Liver (tissue), 9 donors: ENCODE data around the gene ADCYAP1R1. TPM values are rescaled to one million over a fixed set of nuclear protein-coding genes. Genes with fewer than 3 reads are reported as not detected.

ENCODE experiments used
- DNase-seq: peaks from one replicate; pipeline ENCODE4 v3.0.0-alpha.2; 2017; ENCODE audit warnings: low spot score
- H3K27ac ChIP-seq, 2 donors: one replicate each; pipeline ENCODE4 v1.7.0; 2013; ENCODE audit warnings: inconsistent platforms in 2 of 2, low read length in 2 of 2, control low read depth in 1 of 2, low read depth in 1 of 2, mild to moderate bottlenecking in 1 of 2
- H3K27me3 ChIP-seq, 4 donors: one replicate each; pipeline versions ENCODE4 v1.6.1 to v1.7.0; 2013; ENCODE audit warnings: low read length in 3 of 4, inconsistent platforms in 1 of 4, mild to moderate bottlenecking in 1 of 4, moderate library complexity in 1 of 4; ENCODE audit not compliant: control insufficient read depth in 4 of 4, insufficient read depth in 4 of 4
- H3K36me3 ChIP-seq, 4 donors: one replicate each; pipeline versions ENCODE4 v1.6.1 to v1.7.0; 2013; ENCODE audit warnings: low read length in 3 of 4, mild to moderate bottlenecking in 3 of 4, low read depth in 1 of 4, moderate library complexity in 1 of 4; ENCODE audit not compliant: control insufficient read depth in 4 of 4, insufficient read depth in 3 of 4
- H3K4me1 ChIP-seq, 4 donors: one replicate each; pipeline versions ENCODE4 v1.6.1 to v1.7.0; 2013; ENCODE audit warnings: low read length in 3 of 4, mild to moderate bottlenecking in 3 of 4, moderate library complexity in 1 of 4; ENCODE audit not compliant: control insufficient read depth in 4 of 4, insufficient read depth in 4 of 4
- H3K4me3 ChIP-seq, 3 donors: one replicate each; pipeline versions ENCODE4 v1.6.1 to v1.7.0; 2013; ENCODE audit warnings: low read length in 3 of 3, control low read depth in 1 of 3, low read depth in 1 of 3, mild to moderate bottlenecking in 1 of 3
- H3K9ac ChIP-seq, 2 donors: one replicate each; pipeline ENCODE4 v1.7.0; 2013; ENCODE audit warnings: low read length in 2 of 2, mild to moderate bottlenecking in 2 of 2, moderate library complexity in 2 of 2, control low read depth in 1 of 2, low read depth in 1 of 2
- H3K9me3 ChIP-seq, 4 donors: one replicate each; pipeline versions ENCODE4 v1.6.1 to v1.7.0; 2013; ENCODE audit warnings: low read length in 3 of 4; ENCODE audit not compliant: control insufficient read depth in 4 of 4
- EGR1 ChIP-seq, 2 donors: IDR thresholded peaks; 2 replicates each; pipeline ENCODE4 v1.6.1; 2016 to 2018; ENCODE audit warnings: antibody characterized with exemption in 2 of 2, low read depth in 2 of 2
- FOXA1 ChIP-seq: IDR thresholded peaks from 2 replicates; pipeline ENCODE4 v1.6.1; 2016; ENCODE audit warnings: antibody characterized with exemption
- GABPA ChIP-seq, 2 donors: IDR thresholded peaks in 1 of 2; conservative IDR thresholded peaks in 1 of 2; 2 replicates each; pipeline ENCODE4 v1.6.1; 2016; ENCODE audit warnings: antibody characterized with exemption in 2 of 2, mild to moderate bottlenecking in 1 of 2, moderate library complexity in 1 of 2
- JUND ChIP-seq, 2 donors: IDR thresholded peaks; 2 replicates each; pipeline ENCODE4 v1.6.1; 2016; ENCODE audit warnings: antibody characterized with exemption in 2 of 2
- NR2F2 ChIP-seq: IDR thresholded peaks from 2 replicates; pipeline ENCODE4 v1.6.1; 2016; ENCODE audit warnings: antibody characterized with exemption
- RAD21 ChIP-seq, 2 donors: IDR thresholded peaks; 2 replicates each; pipeline ENCODE4 v1.6.1; 2016; ENCODE audit warnings: antibody characterized with exemption in 2 of 2, mild to moderate bottlenecking in 2 of 2
- YY1 ChIP-seq: IDR thresholded peaks from 2 replicates; pipeline ENCODE4 v1.6.1; 2016; ENCODE audit warnings: antibody characterized with exemption, mild to moderate bottlenecking
- WGBS: extraction: QIAGEN DNeasy Blood & Tissue Kit; methylation state at CpG from one replicate; pipeline ENCODE4 v1.1.7; 2013; 5-methylcytosine and 5-hydroxymethylcytosine counted together
- polyA plus RNA-seq, 2 donors: library from polyadenylated mRNA; stranded (reverse) in 1 of 2; unstranded in 1 of 2; fragments of 200-250 nt in 1 of 2; fragments of >200 nt in 1 of 2; fragmentation: Nextera tagmentation in 1 of 2; extraction: Ambion mirVana in 1 of 2; gene quantifications; one replicate each; pipeline versions ENCODE4 v1.2.1 to v1.2.3, GENCODE V29; 2013 to 2015
- total RNA-seq, 2 donors: library from RNA; depleted of rRNA; stranded (reverse); fragments of >200 nt; gene quantifications; one replicate each; pipeline ENCODE4 v1.2.3, GENCODE V29; 2014
- TF ChIP-seq, protein P1 (sequence below): IDR thresholded peaks from 2 replicates; pipeline ENCODE4 v1.6.1; 2016; ENCODE audit warnings: antibody characterized with exemption, mild to moderate bottlenecking
- TF ChIP-seq, protein P2 (sequence below): IDR thresholded peaks from 2 replicates; pipeline ENCODE4 v1.6.1; 2016; ENCODE audit warnings: antibody characterized with exemption
- TF ChIP-seq, protein P3 (sequence below): IDR thresholded peaks from 2 replicates; pipeline ENCODE4 v1.6.1; 2016; ENCODE audit warnings: antibody characterized with exemption
- TF ChIP-seq, protein P4 (sequence below): IDR thresholded peaks from 2 replicates; pipeline ENCODE4 v1.6.1; 2016; ENCODE audit warnings: antibody characterized with exemption
- donor health status: healthy.
- donor health status: healthy.
- donor health status: healthy.
- donor health status: healthy.
- donor health status: healthy.

ADCYAP1R1 gene
- total RNA-seq = under 1 TPM; 0.05 to 0.67 TPM
- polyA plus RNA-seq = under 1 TPM in 1 of 2 donors, not detected in 1; 0.12 TPM

DNA sequence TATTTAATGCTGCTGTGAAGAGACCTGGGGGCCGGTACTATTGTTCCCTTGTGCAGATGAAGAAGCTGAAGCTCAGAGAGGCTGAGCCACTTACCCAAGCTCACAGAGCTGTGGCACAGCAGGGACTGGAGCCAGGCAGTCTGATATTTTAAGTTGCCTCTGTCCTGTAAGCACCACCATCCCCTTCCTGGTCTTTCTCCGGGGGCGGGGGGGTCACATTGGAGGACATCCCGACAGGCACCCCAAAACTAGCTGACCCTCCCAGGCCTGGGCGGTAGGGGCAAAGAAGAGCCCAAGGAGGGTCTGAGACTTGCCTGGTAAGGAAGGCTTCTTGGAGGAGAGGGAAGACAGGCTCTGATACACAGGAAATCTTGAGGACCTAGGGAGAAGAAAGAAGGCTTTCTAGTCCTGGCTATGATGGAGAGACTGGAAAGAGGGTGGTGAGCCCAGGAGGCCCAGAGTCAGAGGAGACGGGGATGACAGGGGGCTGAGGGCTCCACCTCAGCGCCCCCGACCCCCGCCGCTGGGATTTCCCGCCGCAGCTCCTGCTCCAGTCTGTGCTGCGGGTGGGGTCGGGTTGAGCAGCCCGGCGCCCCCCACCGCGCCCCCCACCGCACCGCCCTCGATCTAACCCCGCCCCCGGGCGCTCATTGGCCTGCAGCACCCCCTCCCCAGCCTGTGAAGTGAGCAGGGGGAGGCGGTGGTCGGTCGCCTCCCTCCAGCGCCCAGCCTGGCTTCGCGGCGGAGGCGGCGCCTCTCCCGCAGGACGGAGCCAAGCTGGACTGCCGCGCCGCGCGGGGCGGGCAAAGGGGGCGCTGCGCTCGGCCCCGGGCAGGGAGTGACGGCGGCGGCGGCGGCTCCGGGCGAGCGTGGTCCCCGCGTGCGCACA lies at the start of gene ADCYAP1R1:
ADCYAP1R1 (plus strand) TSS at position 711 of the 889 bp plus-strand sequence. CDS start 10,957 bp downstream, outside the sequence.
- 5% methylated on average over 56 of the region's 56 CpGs for WGBS
- DNase-seq = no peak
- no peaks in the 10 kb centered on the region for H3K9me3 ChIP-seq
- no peak within 1 kb of the TSS for H3K9ac ChIP-seq
- peaks cover 0 to 9% (median 0%) of the 10 kb centered on the region in 4 donors for H3K27me3 ChIP-seq
- H3K27ac ChIP-seq = no peak within 1 kb of the TSS
- peaks cover 0 to 8% (median 2%) of the 10 kb centered on the region in 4 donors for H3K4me1 ChIP-seq
- TF ChIP-seq NR2F2 (no peak), RAD21 (IDR thresholded peaks at IDR 0.05) (no peak), EGR1 (IDR thresholded peaks at IDR 0.05; ENCODE audit: low read depth in 2 of 2) (no peak), JUND (IDR thresholded peaks at IDR 0.05) (no peak), YY1 (no peak), GABPA (IDR thresholded peaks at IDR 0.05 in 1 of 2, conservative IDR thresholded peaks at IDR 0.05 in 1 of 2) (no peak), FOXA1 (no peak)
- TF ChIP-seq, protein P1, sequence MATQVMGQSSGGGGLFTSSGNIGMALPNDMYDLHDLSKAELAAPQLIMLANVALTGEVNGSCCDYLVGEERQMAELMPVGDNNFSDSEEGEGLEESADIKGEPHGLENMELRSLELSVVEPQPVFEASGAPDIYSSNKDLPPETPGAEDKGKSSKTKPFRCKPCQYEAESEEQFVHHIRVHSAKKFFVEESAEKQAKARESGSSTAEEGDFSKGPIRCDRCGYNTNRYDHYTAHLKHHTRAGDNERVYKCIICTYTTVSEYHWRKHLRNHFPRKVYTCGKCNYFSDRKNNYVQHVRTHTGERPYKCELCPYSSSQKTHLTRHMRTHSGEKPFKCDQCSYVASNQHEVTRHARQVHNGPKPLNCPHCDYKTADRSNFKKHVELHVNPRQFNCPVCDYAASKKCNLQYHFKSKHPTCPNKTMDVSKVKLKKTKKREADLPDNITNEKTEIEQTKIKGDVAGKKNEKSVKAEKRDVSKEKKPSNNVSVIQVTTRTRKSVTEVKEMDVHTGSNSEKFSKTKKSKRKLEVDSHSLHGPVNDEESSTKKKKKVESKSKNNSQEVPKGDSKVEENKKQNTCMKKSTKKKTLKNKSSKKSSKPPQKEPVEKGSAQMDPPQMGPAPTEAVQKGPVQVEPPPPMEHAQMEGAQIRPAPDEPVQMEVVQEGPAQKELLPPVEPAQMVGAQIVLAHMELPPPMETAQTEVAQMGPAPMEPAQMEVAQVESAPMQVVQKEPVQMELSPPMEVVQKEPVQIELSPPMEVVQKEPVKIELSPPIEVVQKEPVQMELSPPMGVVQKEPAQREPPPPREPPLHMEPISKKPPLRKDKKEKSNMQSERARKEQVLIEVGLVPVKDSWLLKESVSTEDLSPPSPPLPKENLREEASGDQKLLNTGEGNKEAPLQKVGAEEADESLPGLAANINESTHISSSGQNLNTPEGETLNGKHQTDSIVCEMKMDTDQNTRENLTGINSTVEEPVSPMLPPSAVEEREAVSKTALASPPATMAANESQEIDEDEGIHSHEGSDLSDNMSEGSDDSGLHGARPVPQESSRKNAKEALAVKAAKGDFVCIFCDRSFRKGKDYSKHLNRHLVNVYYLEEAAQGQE = no peak
- TF ChIP-seq, protein P2, sequence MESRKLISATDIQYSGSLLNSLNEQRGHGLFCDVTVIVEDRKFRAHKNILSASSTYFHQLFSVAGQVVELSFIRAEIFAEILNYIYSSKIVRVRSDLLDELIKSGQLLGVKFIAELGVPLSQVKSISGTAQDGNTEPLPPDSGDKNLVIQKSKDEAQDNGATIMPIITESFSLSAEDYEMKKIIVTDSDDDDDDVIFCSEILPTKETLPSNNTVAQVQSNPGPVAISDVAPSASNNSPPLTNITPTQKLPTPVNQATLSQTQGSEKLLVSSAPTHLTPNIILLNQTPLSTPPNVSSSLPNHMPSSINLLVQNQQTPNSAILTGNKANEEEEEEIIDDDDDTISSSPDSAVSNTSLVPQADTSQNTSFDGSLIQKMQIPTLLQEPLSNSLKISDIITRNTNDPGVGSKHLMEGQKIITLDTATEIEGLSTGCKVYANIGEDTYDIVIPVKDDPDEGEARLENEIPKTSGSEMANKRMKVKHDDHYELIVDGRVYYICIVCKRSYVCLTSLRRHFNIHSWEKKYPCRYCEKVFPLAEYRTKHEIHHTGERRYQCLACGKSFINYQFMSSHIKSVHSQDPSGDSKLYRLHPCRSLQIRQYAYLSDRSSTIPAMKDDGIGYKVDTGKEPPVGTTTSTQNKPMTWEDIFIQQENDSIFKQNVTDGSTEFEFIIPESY = no peak
- H3K36me3 ChIP-seq = no peaks in the 10 kb centered on the region
- peak within 1 kb of the TSS in 1 of 3 donors; percentile 30 for H3K4me3 ChIP-seq

DNA sequence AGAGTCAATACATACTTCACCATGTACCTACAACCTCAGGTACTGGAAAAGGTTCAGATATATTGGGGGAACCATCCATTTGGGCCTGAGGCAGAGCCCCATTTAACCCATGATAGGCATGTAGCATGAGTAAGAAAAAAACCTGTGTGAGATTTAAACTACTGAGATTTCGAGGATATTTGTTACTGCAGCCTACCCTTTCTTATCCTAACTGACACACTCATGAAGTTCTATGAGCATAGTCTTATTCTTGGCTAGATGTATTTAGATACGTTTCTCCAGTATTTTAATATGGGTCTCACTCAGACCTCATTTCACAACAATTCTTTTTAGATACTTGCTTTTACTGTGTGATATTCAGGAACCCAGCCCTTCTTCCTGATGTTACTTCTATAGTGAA lies 49.0 kb upstream of the ADCYAP1R1 start:
- H3K4me1 ChIP-seq = no peaks in the 10 kb centered on the region
- H3K27ac ChIP-seq = no peak overlapping the region
- no peaks in the 10 kb centered on the region for H3K27me3 ChIP-seq
- H3K9ac ChIP-seq = no peak overlapping the region
- TF ChIP-seq, protein P3, sequence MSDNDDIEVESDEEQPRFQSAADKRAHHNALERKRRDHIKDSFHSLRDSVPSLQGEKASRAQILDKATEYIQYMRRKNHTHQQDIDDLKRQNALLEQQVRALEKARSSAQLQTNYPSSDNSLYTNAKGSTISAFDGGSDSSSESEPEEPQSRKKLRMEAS = no peak
- TF ChIP-seq FOXA1 (no peak), YY1 (no peak), EGR1 (IDR thresholded peaks at IDR 0.05; ENCODE audit: low read depth in 2 of 2) (no peak)
- TF ChIP-seq, protein P4, sequence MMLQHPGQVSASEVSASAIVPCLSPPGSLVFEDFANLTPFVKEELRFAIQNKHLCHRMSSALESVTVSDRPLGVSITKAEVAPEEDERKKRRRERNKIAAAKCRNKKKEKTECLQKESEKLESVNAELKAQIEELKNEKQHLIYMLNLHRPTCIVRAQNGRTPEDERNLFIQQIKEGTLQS = no peak
- H3K9me3 ChIP-seq = peaks cover 0 to 5% (median 0%) of the 10 kb centered on the region in 4 donors
- no peaks in the 10 kb centered on the region for H3K36me3 ChIP-seq
- 72% methylated on average over 2 of the region's 2 CpGs for WGBS
- no peak overlapping the region for H3K4me3 ChIP-seq
- no peak for DNase-seq
